K562 (cell line): ENCODE results near the gene CRYZL1. TPM values are rescaled to one million over a fixed set of nuclear protein-coding genes. Genes with fewer than 3 reads are reported as not detected.

ENCODE experiments used
- ATF6 ChIP-seq: sonication (generic); formaldehyde crosslinking; IDR thresholded peaks from 2 replicates; pipeline ENCODE4 v1.4.0; 2020; ENCODE audit warnings: mild to moderate bottlenecking, missing genetic modification reagents
- BDP1 ChIP-seq: IDR thresholded peaks from 3 replicates; pipeline ENCODE4 v1.6.1; 2011; ENCODE audit not compliant: insufficient read length, insufficient read depth
- CTCF ChIP-seq, 3 experiments: IDR thresholded peaks in 2 of 3; conservative IDR thresholded peaks in 1 of 3; 2 replicates each; pipeline ENCODE4 v1.5.1; 2011 to 2012; ENCODE audit warnings: low read length in 3 of 3, mild to moderate bottlenecking in 3 of 3, control low read depth in 2 of 3, improper control_type of control experiment in 1 of 3, inconsistent platforms in 1 of 3, low read depth in 1 of 3, mixed read lengths in 1 of 3, moderate library complexity in 1 of 3; ENCODE audit not compliant: insufficient read depth in 2 of 3
- FOXK2 ChIP-seq, 2 experiments: fragments of 450-650 bp; IDR thresholded peaks in 1 of 2; conservative IDR thresholded peaks in 1 of 2; 2 replicates each; pipeline ENCODE4 v1.6.1; 2016; ENCODE audit warnings: low read depth in 2 of 2, mild to moderate bottlenecking in 1 of 2
- MIER1 ChIP-seq: fragments of 450-650 bp; IDR thresholded peaks from 2 replicates; pipeline ENCODE4 v1.6.1; 2016; ENCODE audit warnings: antibody characterized with exemption, mild to moderate bottlenecking, low read depth
- MLX ChIP-seq, 2 experiments: fragments of 450-650 bp in 1 of 2; sonication (generic) in 1 of 2; formaldehyde crosslinking; conservative IDR thresholded peaks; 2 replicates each; pipeline versions ENCODE4 v1.4.0 to v1.8.1; 2020 to 2022; ENCODE audit warnings: mild to moderate bottlenecking in 1 of 2, missing genetic modification reagents in 1 of 2
- NFE2L1 ChIP-seq: fragments of 450-650 bp; IDR thresholded peaks from 2 replicates; pipeline ENCODE4 v1.6.1; 2016; ENCODE audit warnings: missing genetic modification characterization, low read depth, mild to moderate bottlenecking, missing compliant biosample characterization, moderate library complexity, borderline replicate concordance
- NFIC ChIP-seq: fragments of 450-650 bp; IDR thresholded peaks from 2 replicates; pipeline ENCODE4 v1.6.1; 2017; ENCODE audit warnings: mild to moderate bottlenecking, inconsistent platforms
- RAD21 ChIP-seq, 2 experiments: fragments of 250-450 bp in 1 of 2; fragments of 450-650 bp in 1 of 2; sonication (Bioruptor Pico) in 1 of 2; formaldehyde crosslinking in 1 of 2; IDR thresholded peaks in 1 of 2; conservative IDR thresholded peaks in 1 of 2; 2 replicates each; pipeline versions ENCODE4 v1.4.0 to v1.8.0; 2020 to 2022; ENCODE audit warnings: mild to moderate bottlenecking in 2 of 2, moderate library complexity in 1 of 2
- SMAD3 ChIP-seq: fragments of 450-650 bp; formaldehyde crosslinking; conservative IDR thresholded peaks from 2 replicates; pipeline ENCODE4 v1.4.0; 2020; ENCODE audit warnings: mild to moderate bottlenecking
- SMARCE1 ChIP-seq: fragments of 450-650 bp; IDR thresholded peaks from 2 replicates; pipeline ENCODE4 v1.7.1; 2016; ENCODE audit warnings: mild to moderate bottlenecking
- SREBF2 ChIP-seq: sonication (generic); formaldehyde crosslinking; IDR thresholded peaks from 2 replicates; pipeline ENCODE4 v1.4.0; 2020; ENCODE audit warnings: mild to moderate bottlenecking, missing genetic modification reagents
- STAT5B ChIP-seq: fragments of 250-450 bp; sonication (Bioruptor Pico); IDR thresholded peaks from 2 replicates; pipeline ENCODE4 v1.8.0; 2021; ENCODE audit warnings: mild to moderate bottlenecking, inconsistent platforms
- TCF3 ChIP-seq: sonication (generic); formaldehyde crosslinking; IDR thresholded peaks from 2 replicates; pipeline ENCODE4 v1.4.0; 2020; ENCODE audit warnings: mild to moderate bottlenecking, missing genetic modification reagents
- ZBTB7A ChIP-seq: IDR thresholded peaks from 2 replicates; pipeline ENCODE4 v1.6.1; 2011; ENCODE audit warnings: low read depth, mild to moderate bottlenecking, low read length, moderate library complexity, borderline replicate concordance; ENCODE audit not compliant: control insufficient read depth
- ZNF3 ChIP-seq: fragments of 250-450 bp; sonication (Bioruptor Pico); IDR thresholded peaks from 2 replicates; pipeline ENCODE4 v1.5.0; 2021; ENCODE audit warnings: mild to moderate bottlenecking, moderate library complexity
- polyA plus RNA-seq, 8 experiments: library from polyadenylated mRNA; depleted of rRNA in 4 of 8; stranded (reverse) in 5 of 8; unstranded in 3 of 8; fragments of >200 nt; fragmentation: Nextera tagmentation in 2 of 8; fragmentation: Illumina TruSeq in 1 of 8; extraction: Ambion mirVana in 2 of 8; extraction: Trizol in 1 of 8; gene quantifications; 2 replicates each; pipeline versions ENCODE4 v1.2.1 to v1.2.3, GENCODE V29; 2011 to 2014; ENCODE audit warnings: inconsistent platforms in 1 of 8, missing spikeins in 1 of 8
- total RNA-seq, 7 experiments: library from RNA; depleted of rRNA in 6 of 7; stranded (reverse); fragments of >200 nt in 6 of 7; fragmentation: Illumina TruSeq in 2 of 7; extraction: Trizol in 2 of 7; gene quantifications; 2 replicates each; pipeline versions ENCODE4 v1.2.1 to v1.2.3, GENCODE V29; 2011 to 2021; ENCODE audit warnings: low replicate concordance in 1 of 7
- TF ChIP-seq, protein P1 (sequence below): sonication (generic); formaldehyde crosslinking; IDR thresholded peaks from 2 replicates; pipeline ENCODE4 v1.8.0; 2023; ENCODE audit warnings: mild to moderate bottlenecking, missing genetic modification reagents
- TF ChIP-seq, protein P2 (sequence below), 2 experiments: fragments of 200-800 bp in 1 of 2; sonication (Bioruptor generic) in 1 of 2; sonication (generic) in 1 of 2; formaldehyde crosslinking in 1 of 2; IDR thresholded peaks in 1 of 2; conservative IDR thresholded peaks in 1 of 2; 2 replicates each; pipeline versions ENCODE4 v1.5.0 to v1.6.1; 2016 to 2020; ENCODE audit warnings: missing compliant biosample characterization in 1 of 2, missing genetic modification characterization in 1 of 2, missing genetic modification reagents in 1 of 2

The CRYZL1 gene
- total and polyA plus RNA-seq, 9 of the 15 experiments (the other 6 are each of a cell fraction or from before 2014, with no cell fraction given), result 19.9 to 98.2 (median 39.2) TPM

DNA sequence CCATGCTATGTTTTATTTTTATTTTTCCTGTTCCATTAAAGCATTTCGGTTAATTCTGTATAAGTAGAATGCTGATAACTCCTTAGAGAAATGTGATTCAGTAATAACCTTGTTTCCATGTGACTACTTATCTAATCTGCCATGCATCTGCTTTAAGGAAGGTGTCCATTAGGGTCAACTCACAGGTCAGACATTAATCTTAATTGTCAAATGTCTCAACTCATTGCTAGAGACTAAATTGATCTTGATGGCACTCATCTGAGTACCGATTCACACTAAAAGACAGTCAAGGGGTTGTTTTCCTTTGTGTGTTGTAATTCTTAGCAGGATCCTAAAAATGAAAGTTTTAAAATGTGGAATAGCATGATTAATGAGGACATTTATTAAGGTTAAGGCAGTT, 42.5 kb upstream of the CRYZL1 start (continued):
- TF ChIP-seq, protein P1, sequence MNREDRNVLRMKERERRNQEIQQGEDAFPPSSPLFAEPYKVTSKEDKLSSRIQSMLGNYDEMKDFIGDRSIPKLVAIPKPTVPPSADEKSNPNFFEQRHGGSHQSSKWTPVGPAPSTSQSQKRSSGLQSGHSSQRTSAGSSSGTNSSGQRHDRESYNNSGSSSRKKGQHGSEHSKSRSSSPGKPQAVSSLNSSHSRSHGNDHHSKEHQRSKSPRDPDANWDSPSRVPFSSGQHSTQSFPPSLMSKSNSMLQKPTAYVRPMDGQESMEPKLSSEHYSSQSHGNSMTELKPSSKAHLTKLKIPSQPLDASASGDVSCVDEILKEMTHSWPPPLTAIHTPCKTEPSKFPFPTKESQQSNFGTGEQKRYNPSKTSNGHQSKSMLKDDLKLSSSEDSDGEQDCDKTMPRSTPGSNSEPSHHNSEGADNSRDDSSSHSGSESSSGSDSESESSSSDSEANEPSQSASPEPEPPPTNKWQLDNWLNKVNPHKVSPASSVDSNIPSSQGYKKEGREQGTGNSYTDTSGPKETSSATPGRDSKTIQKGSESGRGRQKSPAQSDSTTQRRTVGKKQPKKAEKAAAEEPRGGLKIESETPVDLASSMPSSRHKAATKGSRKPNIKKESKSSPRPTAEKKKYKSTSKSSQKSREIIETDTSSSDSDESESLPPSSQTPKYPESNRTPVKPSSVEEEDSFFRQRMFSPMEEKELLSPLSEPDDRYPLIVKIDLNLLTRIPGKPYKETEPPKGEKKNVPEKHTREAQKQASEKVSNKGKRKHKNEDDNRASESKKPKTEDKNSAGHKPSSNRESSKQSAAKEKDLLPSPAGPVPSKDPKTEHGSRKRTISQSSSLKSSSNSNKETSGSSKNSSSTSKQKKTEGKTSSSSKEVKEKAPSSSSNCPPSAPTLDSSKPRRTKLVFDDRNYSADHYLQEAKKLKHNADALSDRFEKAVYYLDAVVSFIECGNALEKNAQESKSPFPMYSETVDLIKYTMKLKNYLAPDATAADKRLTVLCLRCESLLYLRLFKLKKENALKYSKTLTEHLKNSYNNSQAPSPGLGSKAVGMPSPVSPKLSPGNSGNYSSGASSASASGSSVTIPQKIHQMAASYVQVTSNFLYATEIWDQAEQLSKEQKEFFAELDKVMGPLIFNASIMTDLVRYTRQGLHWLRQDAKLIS (CRISPR knock-in tag), result no peak
- TF ChIP-seq ZBTB7A (no peak), ATF6 (CRISPR knock-in tag) (no peak), CTCF (IDR thresholded peaks at IDR 0.05 in 2 of 3, conservative IDR thresholded peaks at IDR 0.05 in 1 of 3; ENCODE audit: insufficient read depth in 2 of 3, low read depth in 1 of 3, low read length in 3 of 3) (no peak), FOXK2 (conservative IDR thresholded peaks at IDR 0.05 in 1 of 2, IDR thresholded peaks at IDR 0.05 in 1 of 2; ENCODE audit: low read depth in 2 of 2) (no peak), RAD21 (CRISPR knock-in tag; conservative IDR thresholded peaks at IDR 0.05 in 1 of 2, IDR thresholded peaks at IDR 0.05 in 1 of 2) (no peak), SMARCE1 (peak; percentile 28; the same call in 1 of the 2 replicates), NFIC (no peak), BDP1 (no peak), STAT5B (no peak), SMAD3 (CRISPR knock-in tag) (no peak), SREBF2 (CRISPR knock-in tag) (no peak), TCF3 (CRISPR knock-in tag) (peak; percentile 59), NFE2L1 (no peak), MIER1 (no peak), MLX (CRISPR knock-in tag; conservative IDR thresholded peaks at IDR 0.05) (no peak), ZNF3 (CRISPR knock-in tag) (no peak)
- TF ChIP-seq, protein P2, sequence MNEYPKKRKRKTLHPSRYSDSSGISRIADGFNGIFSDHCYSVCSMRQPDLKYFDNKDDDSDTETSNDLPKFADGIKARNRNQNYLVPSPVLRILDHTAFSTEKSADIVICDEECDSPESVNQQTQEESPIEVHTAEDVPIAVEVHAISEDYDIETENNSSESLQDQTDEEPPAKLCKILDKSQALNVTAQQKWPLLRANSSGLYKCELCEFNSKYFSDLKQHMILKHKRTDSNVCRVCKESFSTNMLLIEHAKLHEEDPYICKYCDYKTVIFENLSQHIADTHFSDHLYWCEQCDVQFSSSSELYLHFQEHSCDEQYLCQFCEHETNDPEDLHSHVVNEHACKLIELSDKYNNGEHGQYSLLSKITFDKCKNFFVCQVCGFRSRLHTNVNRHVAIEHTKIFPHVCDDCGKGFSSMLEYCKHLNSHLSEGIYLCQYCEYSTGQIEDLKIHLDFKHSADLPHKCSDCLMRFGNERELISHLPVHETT (CRISPR knock-in tag; conservative IDR thresholded peaks at IDR 0.05 in 1 of 2, IDR thresholded peaks at IDR 0.05 in 1 of 2), result no peak
